Measurements from ENCODE around the gene NOSIP. TPM values are rescaled to one million over a fixed set of nuclear protein-coding genes. Genes with fewer than 3 reads are reported as not detected.

The NOSIP gene, protein sequence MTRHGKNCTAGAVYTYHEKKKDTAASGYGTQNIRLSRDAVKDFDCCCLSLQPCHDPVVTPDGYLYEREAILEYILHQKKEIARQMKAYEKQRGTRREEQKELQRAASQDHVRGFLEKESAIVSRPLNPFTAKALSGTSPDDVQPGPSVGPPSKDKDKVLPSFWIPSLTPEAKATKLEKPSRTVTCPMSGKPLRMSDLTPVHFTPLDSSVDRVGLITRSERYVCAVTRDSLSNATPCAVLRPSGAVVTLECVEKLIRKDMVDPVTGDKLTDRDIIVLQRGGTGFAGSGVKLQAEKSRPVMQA
- total RNA-seq (100 to 1,000 TPM; 202 to 203 TPM), total RNA-seq (28.4 to 281 (median 83.7) reads per million in 172 experiments)
- 375 TPM for polyA plus RNA-seq (2013, experiment 1 of 2)
- 353 TPM for polyA plus RNA-seq (2013, experiment 2 of 2)

DNA sequence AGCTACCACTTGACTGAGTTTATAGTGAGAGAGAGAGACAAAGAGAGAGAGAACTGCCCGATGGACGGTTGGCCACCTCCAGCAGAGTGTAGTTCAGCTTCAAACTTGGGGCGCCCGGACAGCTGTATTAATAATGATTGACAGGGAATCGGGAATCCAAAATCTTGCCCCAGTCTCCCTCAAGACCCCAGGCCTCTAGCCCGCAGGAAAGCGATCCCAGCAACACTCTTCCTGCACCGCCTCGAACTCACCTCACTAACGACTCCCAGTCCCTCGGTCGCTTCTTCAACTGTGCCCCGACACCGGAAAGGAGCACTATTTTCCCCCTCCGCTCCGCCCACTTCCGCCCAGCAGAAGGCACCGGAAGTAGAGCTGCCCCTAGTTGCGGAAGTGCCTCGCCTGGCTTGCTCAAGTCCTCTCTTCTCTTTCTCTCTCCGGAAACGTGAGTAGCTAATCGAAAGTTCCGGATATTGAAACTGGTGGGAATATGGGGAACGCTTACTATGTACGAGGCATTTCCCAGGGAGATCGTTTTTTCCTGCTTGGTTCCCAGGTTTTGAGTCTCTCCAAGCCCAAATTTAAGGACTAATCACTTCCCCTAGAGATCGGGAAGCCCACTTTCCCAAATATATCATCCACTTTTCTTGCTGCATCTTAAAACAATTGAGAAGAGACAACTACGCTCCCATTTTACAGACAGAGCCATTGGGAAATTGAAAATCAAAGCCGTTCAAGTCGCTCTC lies at the start of gene NOSIP:
NOSIP (minus strand) TSS at position 293 of the 743 bp plus-strand sequence. CDS start 19,865 bp downstream, outside the sequence.
- ChIA-PET POLR2A (interaction anchor here (0.7 to 3.2 kb wide), 16 partner anchors 10 to 587 kb away, joined by 3 to 86 read pairs (median 5); partner anchors contain the start of genes FCGRT, GYS1, IRF3 and PRMT1), CTCF (interaction anchor here (0.6 to 3.2 kb wide), 12 partner anchors 10 to 466 kb away, joined by 3 to 17 read pairs (median 4); partner anchors contain the start of genes LIN7B and PRR12)
- Mint-ChIP-seq H3K36me3 (ENCODE audit: low read depth) (peaks cover 13% of the 10 kb centered on the region), H3K4me3 (peak within 1 kb of the TSS; percentile 90), H3K4me1 (ENCODE audit: low read depth) (peaks cover 33% of the 10 kb centered on the region), H3K9me3 (no peaks in the 10 kb centered on the region), H3K27me3 (no peaks in the 10 kb centered on the region), H3K27ac (peak within 1 kb of the TSS; percentile 67)
- peak; percentile 93 to 98 (median 96) for DNase-seq
- peak within 1 kb of the TSS in 1 of 2 donors; percentile 8 for H3K27ac ChIP-seq (ENCODE audit: low read depth in 1 of 2, low read length in 2 of 2)
- H3K4me1 ChIP-seq (ENCODE audit: insufficient read depth, low read length): peaks cover 18% of the 10 kb centered on the region
- H3K9me3 ChIP-seq (ENCODE audit: control insufficient read depth in 1 of 2, insufficient read depth in 1 of 2, low read length in 2 of 2): no peaks in the 10 kb centered on the region
- TF ChIP-seq, protein P1, sequence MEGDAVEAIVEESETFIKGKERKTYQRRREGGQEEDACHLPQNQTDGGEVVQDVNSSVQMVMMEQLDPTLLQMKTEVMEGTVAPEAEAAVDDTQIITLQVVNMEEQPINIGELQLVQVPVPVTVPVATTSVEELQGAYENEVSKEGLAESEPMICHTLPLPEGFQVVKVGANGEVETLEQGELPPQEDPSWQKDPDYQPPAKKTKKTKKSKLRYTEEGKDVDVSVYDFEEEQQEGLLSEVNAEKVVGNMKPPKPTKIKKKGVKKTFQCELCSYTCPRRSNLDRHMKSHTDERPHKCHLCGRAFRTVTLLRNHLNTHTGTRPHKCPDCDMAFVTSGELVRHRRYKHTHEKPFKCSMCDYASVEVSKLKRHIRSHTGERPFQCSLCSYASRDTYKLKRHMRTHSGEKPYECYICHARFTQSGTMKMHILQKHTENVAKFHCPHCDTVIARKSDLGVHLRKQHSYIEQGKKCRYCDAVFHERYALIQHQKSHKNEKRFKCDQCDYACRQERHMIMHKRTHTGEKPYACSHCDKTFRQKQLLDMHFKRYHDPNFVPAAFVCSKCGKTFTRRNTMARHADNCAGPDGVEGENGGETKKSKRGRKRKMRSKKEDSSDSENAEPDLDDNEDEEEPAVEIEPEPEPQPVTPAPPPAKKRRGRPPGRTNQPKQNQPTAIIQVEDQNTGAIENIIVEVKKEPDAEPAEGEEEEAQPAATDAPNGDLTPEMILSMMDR (IDR thresholded peaks at IDR 0.05): no peak
- ATAC-seq (ENCODE audit: poor library complexity): peak; percentile 98
- H3K4me3 ChIP-seq (ENCODE audit: low read length): peak within 1 kb of the TSS; percentile 75
- H3K36me3 ChIP-seq (ENCODE audit: insufficient read depth, low read length): peaks cover 7% of the 10 kb centered on the region
- intact Hi-C loops (cut with DNase I, micrococcal nuclease): loop anchor here (1.0 to 10.0 kb wide), 3 partner anchors 10 to 356 kb away; partner anchors contain the start of gene PRR12 (in 1 of the 2)
- no peaks in the 10 kb centered on the region for H3K27me3 ChIP-seq (ENCODE audit: control insufficient read depth in 1 of 2, insufficient read depth in 2 of 2, low read length in 2 of 2)

DNA sequence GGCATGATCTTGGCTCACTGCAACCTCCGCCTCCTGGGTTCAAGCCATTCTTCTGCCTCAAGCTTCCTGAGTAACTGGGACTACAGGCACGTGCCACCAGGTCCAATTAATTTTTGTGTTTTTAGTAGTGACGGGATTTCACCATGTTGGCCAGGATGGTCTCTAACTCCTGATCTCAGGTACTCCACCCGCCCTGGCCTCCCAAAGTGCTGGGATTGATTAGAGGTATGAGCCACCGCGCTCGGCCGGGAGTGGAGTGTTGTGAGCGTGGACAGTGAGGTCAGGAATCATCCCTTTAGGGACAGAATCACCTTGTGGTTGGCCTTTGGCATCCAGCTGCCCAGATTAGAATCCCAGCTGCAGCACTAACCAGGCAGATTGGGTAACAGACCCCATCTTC lies 49.3 kb upstream of the NOSIP start:
- no peaks in the 10 kb centered on the region for H3K27me3 ChIP-seq (ENCODE audit: control insufficient read depth in 1 of 2, insufficient read depth in 2 of 2, low read length in 2 of 2)
- no peaks in the 10 kb centered on the region for H3K9me3 ChIP-seq (ENCODE audit: control insufficient read depth in 1 of 2, insufficient read depth in 1 of 2, low read length in 2 of 2)
- Mint-ChIP-seq H3K27ac (no peak overlapping the region), H3K36me3 (ENCODE audit: low read depth) (peaks cover 16% of the 10 kb centered on the region), H3K4me1 (ENCODE audit: low read depth) (no peaks in the 10 kb centered on the region), H3K27me3 (no peaks in the 10 kb centered on the region), H3K4me3 (no peak overlapping the region), H3K9me3 (no peaks in the 10 kb centered on the region)
- no peak for DNase-seq
- no peak overlapping the region for H3K27ac ChIP-seq (ENCODE audit: low read depth in 1 of 2, low read length in 2 of 2)
- H3K4me1 ChIP-seq (ENCODE audit: insufficient read depth, low read length): no peaks in the 10 kb centered on the region
- H3K36me3 ChIP-seq (ENCODE audit: insufficient read depth, low read length): peaks cover 13% of the 10 kb centered on the region
- ChIA-PET POLR2A (interaction anchor here (2.5 kb wide), 1 partner anchor 10 kb away, joined by 11 read pairs; the partner anchor contains the start of gene RRAS), CTCF (no interaction called here)
- TF ChIP-seq, protein P1 (IDR thresholded peaks at IDR 0.05): no peak
- ATAC-seq (ENCODE audit: poor library complexity): no peak
- no peak overlapping the region for H3K4me3 ChIP-seq (ENCODE audit: low read length)
- intact Hi-C loops (cut with DNase I, micrococcal nuclease): no loop called here

DNA sequence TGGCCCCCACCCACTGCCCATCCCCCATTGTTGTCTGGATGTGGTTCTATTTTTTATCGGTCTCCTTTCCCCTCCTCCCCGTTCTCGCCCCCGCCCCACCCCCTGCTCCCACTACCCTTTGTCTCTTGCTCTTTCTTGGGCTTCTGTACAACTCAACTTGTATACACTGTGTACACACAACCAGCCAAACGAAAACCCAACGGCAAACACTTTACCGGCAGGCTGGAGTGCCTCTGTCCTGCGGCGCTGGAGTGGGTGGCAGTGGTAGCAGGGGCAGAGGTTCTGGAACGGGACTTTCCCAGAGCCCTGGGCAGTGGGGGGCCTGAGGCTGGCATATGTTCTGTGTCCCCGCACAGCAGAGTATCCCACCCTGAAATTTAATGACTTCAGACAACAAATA lies 45.9 kb upstream of the NOSIP start:
- Mint-ChIP-seq H3K36me3 (ENCODE audit: low read depth) (peaks cover 44% of the 10 kb centered on the region), H3K9me3 (no peaks in the 10 kb centered on the region), H3K27me3 (no peaks in the 10 kb centered on the region), H3K4me1 (ENCODE audit: low read depth) (peaks cover 5% of the 10 kb centered on the region), H3K27ac (no peak overlapping the region), H3K4me3 (no peak overlapping the region)
- H3K27ac ChIP-seq (ENCODE audit: low read depth in 1 of 2, low read length in 2 of 2): no peak overlapping the region
- DNase-seq: no peak
- CTCF ChIA-PET: no interaction called here
- H3K9me3 ChIP-seq (ENCODE audit: control insufficient read depth in 1 of 2, insufficient read depth in 1 of 2, low read length in 2 of 2): no peaks in the 10 kb centered on the region
- H3K27me3 ChIP-seq (ENCODE audit: control insufficient read depth in 1 of 2, insufficient read depth in 2 of 2, low read length in 2 of 2): no peaks in the 10 kb centered on the region
- POLR2A ChIA-PET: no interaction called here
- no peak overlapping the region for H3K4me3 ChIP-seq (ENCODE audit: low read length)
- TF ChIP-seq, protein P1 (IDR thresholded peaks at IDR 0.05): no peak
- intact Hi-C loops (cut with DNase I, micrococcal nuclease): no loop called here
- H3K4me1 ChIP-seq (ENCODE audit: insufficient read depth, low read length): no peaks in the 10 kb centered on the region
- no peak for ATAC-seq (ENCODE audit: poor library complexity)
- peaks cover 33% of the 10 kb centered on the region for H3K36me3 ChIP-seq (ENCODE audit: insufficient read depth, low read length)

Measured in CD4-positive, alpha-beta T cell (primary cell).